HG02623 (cell line): ENCODE data around the gene DST.

Experiments
- ATAC-seq: cut with Tn5 transposase; IDR thresholded peaks from one replicate; pipeline ENCODE4 v1.9.1; 2021; ENCODE audit warnings: moderate library complexity; ENCODE audit not compliant: unreplicated experiment

DST gene

DNA sequence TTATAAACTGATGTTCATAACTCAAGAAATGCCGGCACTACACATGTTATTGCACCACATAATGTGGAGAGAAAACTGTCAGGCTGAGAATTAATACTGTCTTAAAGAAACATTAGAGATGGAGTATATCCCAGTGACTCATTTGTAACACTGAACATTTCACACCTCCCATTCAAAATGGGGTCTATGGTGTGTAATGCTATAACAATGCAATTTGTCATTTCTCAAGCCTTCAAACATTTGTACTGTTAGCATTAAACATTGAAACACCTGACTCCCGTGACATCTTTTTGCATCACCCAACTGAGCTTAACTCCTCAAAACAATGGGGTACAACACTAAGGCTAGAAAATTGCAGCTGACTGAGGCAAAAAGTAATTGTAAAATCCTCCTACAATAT lies 151.7 kb downstream of the DST start:
- no peak for ATAC-seq

GRCh38 chr6:56489559-56489958 lies 153.1 kb downstream of the DST start:
- ATAC-seq, result no peak

GRCh38 chr6:56488281-56488680 lies 154.4 kb downstream of the DST start:
- ATAC-seq, result no peak

DNA sequence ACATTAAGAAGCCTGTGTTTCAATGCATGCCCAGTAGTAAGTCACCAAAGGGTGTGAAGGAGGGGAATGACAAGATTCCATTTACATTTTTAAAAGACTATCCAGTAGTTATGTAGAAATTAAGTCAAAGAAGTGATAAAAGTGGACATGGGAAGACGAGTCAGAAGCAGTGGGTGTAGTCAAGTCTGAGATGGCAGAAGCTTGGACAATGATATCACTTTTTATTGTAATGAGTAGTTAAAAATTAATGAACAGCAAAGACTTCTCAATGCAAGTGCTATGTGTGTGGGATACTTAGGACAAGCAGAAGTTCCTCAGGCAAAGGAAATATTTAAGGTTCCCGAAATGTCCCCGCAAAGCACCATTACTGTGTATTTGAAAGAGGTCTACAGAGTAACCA lies 156.0 kb downstream of the DST start:
- no peak for ATAC-seq

GRCh38 chr6:56484669-56485068 lies 158.0 kb downstream of the DST start:
- no peak for ATAC-seq

DNA sequence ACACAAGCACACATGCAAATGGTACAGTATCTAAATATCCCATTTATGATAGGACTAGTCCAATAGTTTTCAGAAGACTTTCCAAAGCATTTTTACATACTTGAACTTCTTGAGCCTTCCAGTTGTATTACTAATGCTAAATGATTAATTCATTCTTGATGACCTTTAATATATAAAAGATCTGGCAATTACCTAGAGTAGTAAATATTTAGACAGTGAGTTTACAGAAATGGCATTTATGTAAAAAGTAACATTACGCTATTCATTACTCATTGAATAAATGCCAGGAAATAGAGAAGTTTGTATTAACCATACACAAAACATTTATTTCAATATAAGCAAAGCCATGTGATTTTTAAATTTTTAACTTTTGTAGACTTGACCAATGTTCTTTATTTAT lies 158.8 kb downstream of the DST start:
- ATAC-seq, result no peak

GRCh38 chr6:56482525-56482924 lies 160.2 kb downstream of the DST start:
- no peak for ATAC-seq

DNA sequence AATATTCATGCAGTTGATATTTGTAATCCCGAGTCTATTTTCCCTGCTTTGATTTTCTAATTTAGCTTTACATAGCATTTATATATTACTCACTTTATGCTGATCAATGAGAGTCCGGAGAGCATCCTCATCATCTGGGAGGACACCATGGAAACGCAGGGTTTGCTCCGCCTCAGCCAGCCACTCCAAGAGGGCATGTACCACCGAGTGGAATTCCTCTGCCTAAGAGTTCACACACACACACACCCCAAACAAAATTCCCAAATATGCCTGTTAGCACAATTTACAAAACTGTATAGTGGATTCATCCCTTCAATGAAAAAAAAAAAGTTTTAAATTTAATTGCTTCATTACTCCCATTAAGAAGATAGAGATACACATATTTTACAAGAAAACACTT lies 160.7 kb downstream of the DST start:
- ATAC-seq, result no peak

DNA sequence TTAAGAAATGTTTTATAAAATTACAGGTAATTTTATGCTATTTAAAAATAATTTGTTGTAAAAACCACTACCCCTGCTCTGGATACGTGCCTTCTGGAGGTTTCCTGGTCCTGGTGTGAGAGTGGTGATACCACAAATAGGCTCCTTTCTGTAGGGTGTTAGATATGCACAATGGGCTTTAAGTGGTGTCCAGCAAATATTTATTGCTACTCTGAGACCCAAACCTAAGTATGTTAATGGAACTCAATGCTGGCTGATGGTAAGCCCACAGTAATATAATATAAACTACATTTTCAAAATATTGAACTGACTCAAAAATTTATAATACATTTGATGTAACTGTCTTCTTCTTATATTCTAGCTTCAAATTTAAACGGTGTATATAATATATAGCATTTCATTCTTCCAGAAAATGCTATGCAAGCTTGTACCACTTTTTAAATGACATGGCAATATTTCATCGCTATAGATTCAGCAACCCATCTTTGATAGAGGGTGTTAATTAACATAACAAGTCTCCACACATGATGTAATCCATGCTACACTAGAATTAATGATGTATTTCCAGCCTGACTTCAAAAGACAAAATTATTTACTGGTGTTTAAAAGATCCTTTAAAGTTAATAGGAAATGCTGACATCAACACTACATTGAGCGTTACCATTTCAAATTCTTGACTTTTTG lies 161.9 kb downstream of the DST start:
- ATAC-seq, result no peak

DNA sequence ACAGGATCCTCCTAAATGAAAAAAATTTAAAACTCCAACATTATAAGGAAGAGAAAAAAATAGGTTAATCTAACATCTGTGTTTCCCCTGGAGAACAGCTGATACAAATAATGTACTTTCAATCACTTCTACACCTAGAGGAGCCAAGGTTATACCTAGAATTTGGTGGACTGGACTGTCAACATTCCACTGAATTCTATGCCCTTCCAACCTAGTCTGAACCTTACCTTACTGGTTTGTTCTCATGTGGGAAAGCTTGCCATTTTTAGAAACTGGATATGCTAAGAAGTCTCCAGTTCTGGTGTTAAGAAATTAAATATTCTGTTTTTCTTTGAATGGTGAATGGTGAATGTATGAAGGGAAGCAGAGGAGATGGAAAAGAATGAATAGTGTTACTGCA lies 162.4 kb downstream of the DST start:
- no peak for ATAC-seq

- no peak for ATAC-seq
These were observed 163.3 kb downstream of the DST start for GRCh38 chr6:56479381-56479780.

DNA sequence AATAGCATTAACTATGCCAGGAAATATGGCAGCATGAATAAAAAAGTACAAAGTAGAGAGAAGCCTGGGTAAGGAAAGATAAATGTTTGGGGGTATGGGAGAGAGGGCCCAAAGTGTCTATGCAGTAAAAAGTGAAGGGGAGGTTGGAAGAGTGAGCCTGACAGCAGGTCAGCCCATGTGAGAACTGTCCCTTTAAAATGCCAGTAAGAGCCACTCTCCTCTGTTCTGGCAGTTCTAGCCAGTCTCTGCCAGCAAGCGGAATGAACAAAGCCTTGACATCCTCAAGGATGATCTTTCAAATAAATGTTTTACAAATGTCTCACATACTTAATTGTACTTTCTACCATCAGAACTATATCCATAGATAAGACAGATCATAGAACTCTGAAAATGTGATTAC lies 164.5 kb downstream of the DST start:
- no peak for ATAC-seq

GRCh38 chr6:56477241-56477640 lies 165.4 kb downstream of the DST start:
- no peak for ATAC-seq

DNA sequence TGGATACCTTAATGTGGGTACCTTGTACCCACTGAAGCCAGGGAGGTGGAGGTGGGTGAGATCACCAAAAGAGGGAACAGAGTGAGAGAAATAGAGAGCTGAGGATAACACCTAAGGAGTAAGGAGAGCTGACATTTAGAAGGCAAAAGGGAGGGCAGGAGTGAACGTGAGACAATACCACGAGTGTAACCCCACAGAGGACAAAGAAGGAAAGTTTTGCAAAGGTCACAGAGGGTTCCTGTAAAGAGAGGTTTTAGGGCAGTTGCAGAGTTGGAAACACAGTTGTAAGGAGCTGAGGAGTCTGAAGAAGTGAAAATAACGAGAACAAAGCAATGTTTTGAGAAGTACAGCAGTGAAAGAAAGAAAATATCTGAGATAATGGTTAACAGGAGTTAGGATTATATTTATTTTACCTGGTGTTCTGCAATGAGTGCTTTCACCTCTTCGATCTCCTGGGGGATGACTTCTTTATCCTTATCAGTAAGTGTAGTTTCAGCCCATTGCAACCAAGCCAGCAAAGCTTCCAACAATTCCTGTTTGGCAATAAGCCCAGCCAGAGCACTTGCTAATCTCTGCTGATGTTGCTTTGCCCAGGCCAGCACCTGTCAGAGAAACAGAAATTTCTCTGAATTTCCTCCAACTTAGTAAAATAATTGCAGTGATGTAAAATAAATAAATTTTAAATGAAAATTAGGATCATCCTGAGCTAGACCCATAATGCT lies 166.8 kb downstream of the DST start:
- ATAC-seq, result no peak

DNA sequence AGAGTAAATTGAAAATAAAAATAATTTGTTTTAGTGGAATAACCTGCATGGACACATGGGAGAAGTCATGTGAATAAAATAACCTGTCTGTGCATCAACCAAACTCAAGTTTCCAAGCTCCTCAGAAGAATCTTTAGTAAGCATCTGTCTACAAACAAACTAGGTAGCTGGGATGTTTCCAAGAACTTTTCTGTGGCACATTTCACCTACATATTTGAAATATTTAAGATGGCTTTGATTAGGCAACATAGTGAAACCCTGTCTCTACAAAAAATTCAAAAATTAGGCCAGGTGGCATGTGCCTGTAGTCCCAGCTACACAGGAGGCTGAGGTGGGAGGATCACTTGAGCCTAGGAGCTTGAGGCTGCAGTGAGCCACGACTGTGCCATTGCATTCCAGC lies 168.2 kb downstream of the DST start:
- no peak for ATAC-seq

- no peak for ATAC-seq
These were observed 179.2 kb downstream of the DST start for GRCh38 chr6:56463443-56463842.

- ATAC-seq, result no peak
These were observed 183.5 kb downstream of the DST start for GRCh38 chr6:56459030-56459805.

- ATAC-seq, result no peak
These were observed 184.3 kb downstream of the DST start for GRCh38 chr6:56458324-56458884.

DNA sequence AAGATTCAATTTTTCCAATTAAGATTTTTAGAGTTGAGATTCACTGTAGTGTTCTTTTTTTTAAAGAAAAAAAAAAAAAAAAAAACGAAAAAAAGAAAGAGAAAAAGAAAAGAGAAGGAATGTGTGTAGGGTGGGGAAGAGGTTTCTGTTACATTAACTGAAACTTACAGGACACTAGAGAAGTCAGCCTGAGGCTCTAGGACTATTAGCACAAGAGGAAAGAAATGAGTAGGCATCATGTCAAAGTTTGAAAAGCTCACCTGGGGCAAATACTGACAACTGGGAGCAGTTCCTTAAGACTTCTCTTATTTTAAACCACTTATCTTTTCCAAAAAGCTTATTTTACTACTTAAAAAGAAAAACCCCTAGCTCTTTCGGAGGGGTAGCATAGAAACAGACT lies 185.9 kb downstream of the DST start:
- no peak for ATAC-seq

DNA sequence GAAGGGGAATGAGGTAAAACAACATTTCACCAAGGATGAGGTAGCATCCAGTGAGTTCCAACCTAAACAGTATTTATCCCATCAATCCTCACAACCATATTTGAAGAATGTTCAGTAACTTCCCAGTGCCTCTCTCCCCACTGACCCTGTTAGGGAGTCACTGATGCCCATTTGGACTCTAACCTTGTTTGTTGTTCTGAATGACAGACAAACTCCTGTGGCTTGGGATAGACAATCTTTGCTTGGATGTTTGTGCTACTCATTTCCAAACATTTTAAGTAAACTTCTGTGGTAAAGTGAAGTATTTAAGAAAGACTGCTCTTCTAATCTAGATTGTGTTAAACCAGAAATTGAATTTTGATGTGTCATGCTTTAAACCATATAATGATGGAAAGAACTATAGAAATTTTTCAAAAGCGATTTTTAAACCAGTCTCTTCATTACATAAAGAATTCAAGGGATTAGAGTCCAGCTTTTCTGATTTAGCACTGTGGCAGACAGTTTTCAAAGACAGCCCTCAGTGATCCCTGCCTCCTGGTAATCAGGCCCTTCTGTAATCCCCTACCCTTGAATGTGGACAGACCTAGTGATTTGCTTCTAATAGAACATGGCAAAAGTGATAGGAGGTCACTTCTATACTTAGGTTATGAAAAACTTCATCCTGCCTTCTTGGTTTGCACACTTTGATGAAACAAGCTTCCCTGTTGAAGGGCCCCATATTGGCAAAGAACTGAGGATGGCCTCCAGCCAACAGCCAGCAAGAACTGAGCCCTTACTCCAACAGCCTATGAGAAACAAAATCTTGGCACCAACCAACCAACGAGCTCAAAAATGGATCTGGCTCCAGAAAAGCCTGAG lies 191.6 kb downstream of the DST start:
- no peak for ATAC-seq

DNA sequence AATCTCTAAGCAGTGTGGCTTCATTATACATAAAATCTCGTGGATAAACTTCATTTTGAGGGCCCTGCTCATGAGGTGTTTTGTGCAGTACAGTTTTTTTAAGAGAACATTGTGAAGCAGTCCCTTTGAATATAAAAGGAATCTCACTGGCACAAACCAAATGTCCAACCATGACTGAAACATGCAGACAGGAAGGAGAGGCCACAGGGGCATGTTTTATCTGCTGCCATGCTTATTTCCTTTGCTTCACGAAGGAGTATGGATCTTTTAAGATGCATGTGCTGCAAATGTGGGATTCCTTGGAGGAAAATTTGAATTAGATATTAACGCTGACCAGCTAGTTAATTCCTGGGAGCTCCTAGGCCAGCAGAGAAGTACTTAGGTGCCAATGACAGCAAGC lies 192.3 kb downstream of the DST start:
- no peak for ATAC-seq
